Measurements from ENCODE around the gene HSP90AA1. TPM values are rescaled to one million over a fixed set of nuclear protein-coding genes. Genes with fewer than 3 reads are reported as not detected.
"Not testable (repeated sequence)": the region's sequence is repeated elsewhere in the genome, so short reads cannot be mapped to it uniquely, and the experiment has no call there.

The HSP90AA1 gene
- total and polyA plus RNA-seq, 11 donors = 351 to 956 (median 427) TPM

- 95 to 96% (median 95%) methylated on average over 4 of the region's 4 CpGs for WGBS, 4 donors
- Histone ChIP-seq H3K27ac (no peak overlapping the region), H3K4me1 (peaks cover 0 to 12% (median 0%) of the 10 kb centered on the region in 12 donors), H3K27me3 (no peaks in the 10 kb centered on the region), H3K9me3 (no peaks in the 10 kb centered on the region), H3K4me3 (no peak overlapping the region), H3K36me3 (peaks cover 0 to 17% (median 14%) of the 10 kb centered on the region in 9 donors)
- DNase-seq (no peak), ATAC-seq (no peak)
- TF ChIP-seq CTCF (IDR thresholded peaks at IDR 0.05) (no peak), POLR2A (IDR thresholded peaks at IDR 0.05) (no peak)
- intact Hi-C loops (cut with DNase I) = no loop called here
Measured at GRCh38 chr14:102074415-102074964, 12.4 kb downstream of the HSP90AA1 start.

- DNase-seq (no peak), ATAC-seq (no peak)
- 58 to 70% (median 62%) methylated on average over 10 of the region's 10 CpGs for WGBS, 4 donors
- TF ChIP-seq CTCF (IDR thresholded peaks at IDR 0.05) (no peak), POLR2A (IDR thresholded peaks at IDR 0.05) (no peak)
- Histone ChIP-seq H3K27me3 (no peaks in the 10 kb centered on the region), H3K27ac (no peak overlapping the region), H3K9me3 (peaks cover 0 to 6% (median 0%) of the 10 kb centered on the region in 12 donors), H3K4me1 (peaks cover 0 to 5% (median 0%) of the 10 kb centered on the region in 12 donors), H3K36me3 (no peaks in the 10 kb centered on the region), H3K4me3 (no peak overlapping the region)
- intact Hi-C loops (cut with DNase I) = no loop called here
Measured at GRCh38 chr14:102071283-102071998, 15.4 kb downstream of the HSP90AA1 start.

- no peak for ATAC-seq
- Histone ChIP-seq H3K4me1 (peaks cover 0 to 11% (median 1%) of the 10 kb centered on the region in 12 donors), H3K4me3 (no peak overlapping the region), H3K27me3 (no peaks in the 10 kb centered on the region), H3K9me3 (peaks cover 0 to 6% (median 0%) of the 10 kb centered on the region in 12 donors), H3K27ac (no peak overlapping the region), H3K36me3 (no peaks in the 10 kb centered on the region)
- TF ChIP-seq CTCF (IDR thresholded peaks at IDR 0.05) (no peak), POLR2A (IDR thresholded peaks at IDR 0.05) (no peak)
- DNase-seq = no peak
- intact Hi-C loops (cut with DNase I) = loop anchor here in 1 of 10 donors (10.0 kb wide), 1 partner anchor 249 kb away; the partner anchor contains the start of gene ZNF839
- WGBS, 4 donors = 83 to 87% (median 85%) methylated on average over 11 to 12 of the region's 12 CpGs
Measured at GRCh38 chr14:102066041-102066451, 20.8 kb downstream of the HSP90AA1 start.

- H3K36me3 ChIP-seq, H3K4me3 ChIP-seq, ATAC-seq, H3K27ac ChIP-seq, H3K9me3 ChIP-seq, DNase-seq, H3K27me3 ChIP-seq: not testable (repeated sequence)
- intact Hi-C loops (cut with DNase I) = loop anchor here in 9 of 10 donors (1.0 to 10.0 kb wide), 5 partner anchors 32 to 250 kb away; partner anchors contain the start of gene ZNF839 (in 1 of the 9)
- peaks cover 0 to 11% (median 5%) of the 10 kb centered on the region in 12 donors for H3K4me1 ChIP-seq
- WGBS, 4 donors = 90 to 93% (median 91%) methylated on average over 8 of the region's 8 CpGs
Measured at GRCh38 chr14:102064590-102064989, 22.3 kb downstream of the HSP90AA1 start.

Data from heart left ventricle (tissue), 16 donors.